ENCODE measurements around the gene AQP12B.

The AQP12B gene

GRCh38 chr2:240718896-240719490, 36.3 kb upstream of the AQP12B start:
- in situ Hi-C loops (cut with HindIII; ENCODE audit: low sequenced_read_pairs) = no loop called here
- no peak for TF ChIP-seq CTCF (IDR thresholded peaks at IDR 0.05; ENCODE audit: low read depth, low read length)

GRCh38 chr2:240717681-240718581, 35.2 kb upstream of the AQP12B start:
- in situ Hi-C loops (cut with HindIII; ENCODE audit: low sequenced_read_pairs) = no loop called here
- TF ChIP-seq CTCF (IDR thresholded peaks at IDR 0.05; ENCODE audit: low read depth, low read length) = no peak
- no peak overlapping the region for H3K4me3 ChIP-seq (ENCODE audit: low read depth, low read length)
- DNase-seq (ENCODE audit: low read depth, low spot score) = no peak

More at GRCh38 chr2:240718896-240719490, 36.3 kb upstream of the AQP12B start:
- no peak overlapping the region for H3K4me3 ChIP-seq (ENCODE audit: low read depth, low read length)
- no peak for DNase-seq (ENCODE audit: low read depth, low spot score)

- in situ Hi-C loops (cut with HindIII; ENCODE audit: low sequenced_read_pairs) = no loop called here
- no peak for TF ChIP-seq CTCF (IDR thresholded peaks at IDR 0.05; ENCODE audit: low read depth, low read length)
- H3K4me3 ChIP-seq (ENCODE audit: low read depth, low read length) = no peak overlapping the region
- no peak for DNase-seq (ENCODE audit: low read depth, low spot score)
These were observed 34.5 kb upstream of the AQP12B start for GRCh38 chr2:240717181-240717641.

GRCh38 chr2:240716130-240716798, 33.6 kb upstream of the AQP12B start:
- in situ Hi-C loops (cut with HindIII; ENCODE audit: low sequenced_read_pairs) = no loop called here
- DNase-seq (ENCODE audit: low read depth, low spot score) = no peak
- no peak for TF ChIP-seq CTCF (IDR thresholded peaks at IDR 0.05; ENCODE audit: low read depth, low read length)
- H3K4me3 ChIP-seq (ENCODE audit: low read depth, low read length) = no peak overlapping the region

GRCh38 chr2:240714747-240715725, 32.4 kb upstream of the AQP12B start:
- no peak for DNase-seq (ENCODE audit: low read depth, low spot score)
- no peak overlapping the region for H3K4me3 ChIP-seq (ENCODE audit: low read depth, low read length)
- in situ Hi-C loops (cut with HindIII; ENCODE audit: low sequenced_read_pairs) = no loop called here
- TF ChIP-seq CTCF (IDR thresholded peaks at IDR 0.05; ENCODE audit: low read depth, low read length) = no peak

Measured in astrocyte of the spinal cord (primary cell).